Left renal pelvis (tissue), 4 donors: ENCODE data around the gene CCSER2. TPM values are rescaled to one million over a fixed set of nuclear protein-coding genes. Genes with fewer than 3 reads are reported as not detected.
"Not testable (repeated sequence)": the region's sequence is repeated elsewhere in the genome, so short reads cannot be mapped to it uniquely, and the experiment has no call there.

Experiments
- DNase-seq, 4 donors: peaks; one replicate each; pipeline ENCODE4 v3.0.0-alpha.2; 2013; ENCODE audit warnings: low read depth in 4 of 4, low spot score in 3 of 4
- polyA plus RNA-seq, 4 donors: library from polyadenylated mRNA; unstranded; fragments of 120-200 nt; gene quantifications; one replicate each; pipeline ENCODE4 v1.2.1, GENCODE V29; 2013; ENCODE audit not compliant: insufficient read length in 4 of 4

The CCSER2 gene
- polyA plus RNA-seq: 10 to 100 TPM; 26.2 to 37.1 (median 32.7) TPM

- DNase-seq: peak in 3 of 4 donors; percentile 82 to 85 (median 84)
Measured at GRCh38 chr10:84328418-84329195, at the start of gene CCSER2. Gene CCSER2 (plus strand): TSS chr10:84328589. CDS start chr10:84371053, 42,464 bp downstream.

- not testable (repeated sequence) for DNase-seq
Measured at GRCh38 chr10:84279876-84280475, 48.4 kb upstream of the CCSER2 start.

- no peak for DNase-seq
Measured at GRCh38 chr10:84286695-84287094, 41.7 kb upstream of the CCSER2 start.

- no peak for DNase-seq
Measured at GRCh38 chr10:84288151-84288550, 40.2 kb upstream of the CCSER2 start.

GRCh38 chr10:84289521-84290200, 38.7 kb upstream of the CCSER2 start:
- DNase-seq: no peak

- DNase-seq: no peak
Measured at GRCh38 chr10:84290235-84290634, 38.2 kb upstream of the CCSER2 start.

- DNase-seq: peak; percentile 18 to 65 (median 50)
Measured at GRCh38 chr10:84291384-84291783, 37.0 kb upstream of the CCSER2 start.

- DNase-seq: no peak
Measured at GRCh38 chr10:84292502-84292901, 35.9 kb upstream of the CCSER2 start.

GRCh38 chr10:84293171-84293570, 35.2 kb upstream of the CCSER2 start:
- no peak for DNase-seq

GRCh38 chr10:84293574-84294016, 34.8 kb upstream of the CCSER2 start:
- no peak for DNase-seq

- no peak for DNase-seq
Measured at GRCh38 chr10:84294766-84295447, 33.5 kb upstream of the CCSER2 start.

GRCh38 chr10:84296091-84296981, 32.1 kb upstream of the CCSER2 start:
- DNase-seq: no peak

- DNase-seq: no peak
Measured at GRCh38 chr10:84298057-84298456, 30.3 kb upstream of the CCSER2 start.

- no peak for DNase-seq
Measured at GRCh38 chr10:84302223-84302622, 26.2 kb upstream of the CCSER2 start.

GRCh38 chr10:84306751-84307384, 21.5 kb upstream of the CCSER2 start:
- DNase-seq: no peak

GRCh38 chr10:84308021-84308420, 20.4 kb upstream of the CCSER2 start:
- no peak for DNase-seq

GRCh38 chr10:84308481-84309304, 19.7 kb upstream of the CCSER2 start:
- DNase-seq: peak in 1 of 4 donors; percentile 6

- DNase-seq: no peak
Measured at GRCh38 chr10:84310470-84310869, 17.9 kb upstream of the CCSER2 start.

GRCh38 chr10:84311576-84311975, 16.8 kb upstream of the CCSER2 start:
- DNase-seq: no peak
